PC-9 (cell line): ENCODE data around the gene PILRA.
"Not testable (repeated sequence)": the region's sequence is repeated elsewhere in the genome, so short reads cannot be mapped to it uniquely, and the experiment has no call there.

Experiments used
- CTCF ChIP-seq: fragments of 200-600 bp; sonication (generic); conservative IDR thresholded peaks from 2 replicates; pipeline ENCODE4 v1.6.1; 2017; ENCODE audit warnings: mixed run types, antibody characterized with exemption, mild to moderate bottlenecking, moderate library complexity
- EZH2 ChIP-seq: fragments of 200-600 bp; sonication (generic); IDR thresholded peaks from 2 replicates; pipeline ENCODE4 v1.8.0; 2017; ENCODE audit warnings: antibody characterized with exemption, low read depth

- TF ChIP-seq CTCF, EZH2: not testable (repeated sequence)
These were observed 37.5 kb upstream of the PILRA start for GRCh38 chr7:100335566-100336466.
